NCI-H460 (cell line): ENCODE results near the gene NDUFS5. TPM values are rescaled to one million over a fixed set of nuclear protein-coding genes. Genes with fewer than 3 reads are reported as not detected.
"Not testable (repeated sequence)": the region's sequence is repeated elsewhere in the genome, so short reads cannot be mapped to it uniquely, and the experiment has no call there.

Experiments
- DNase-seq: peaks from one replicate; pipeline ENCODE4 v3.0.0-alpha.2; 2016; ENCODE audit warnings: low read depth; ENCODE audit errors: extremely low read depth
- total RNA-seq: library from RNA; depleted of rRNA; stranded (reverse); fragments of >200 nt; shearing (Covaris generic); gene quantifications from 2 replicates; pipeline ENCODE4 v1.2.3, GENCODE V29; 2014

Gene NDUFS5
- total RNA-seq, 1 experiment from 2014 or later = 349 TPM

DNA sequence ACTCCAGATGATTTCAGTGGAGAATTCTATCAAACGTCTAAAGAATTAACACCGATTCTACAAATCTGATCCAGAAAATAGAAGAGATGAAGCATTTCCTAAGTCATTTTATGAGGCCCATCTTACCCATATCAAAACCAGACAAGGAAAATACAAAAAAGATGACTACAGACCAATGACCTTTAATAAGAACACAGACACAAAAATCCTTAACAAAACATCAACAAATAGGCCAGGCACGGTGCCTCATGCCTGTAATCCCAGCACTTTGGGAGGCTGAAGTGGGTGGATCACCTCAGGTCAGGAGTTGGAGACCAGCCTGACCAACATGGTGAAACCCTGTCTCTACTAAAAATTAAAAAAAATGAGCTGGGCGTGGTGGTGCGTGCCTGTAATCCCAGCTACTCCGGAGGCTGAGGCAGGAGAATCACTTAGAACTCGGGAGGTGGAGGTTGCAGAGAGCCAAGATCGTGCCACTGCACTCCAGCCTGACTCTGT is 29.1 kb downstream of the NDUFS5 start:
- DNase-seq = not testable (repeated sequence)

DNA sequence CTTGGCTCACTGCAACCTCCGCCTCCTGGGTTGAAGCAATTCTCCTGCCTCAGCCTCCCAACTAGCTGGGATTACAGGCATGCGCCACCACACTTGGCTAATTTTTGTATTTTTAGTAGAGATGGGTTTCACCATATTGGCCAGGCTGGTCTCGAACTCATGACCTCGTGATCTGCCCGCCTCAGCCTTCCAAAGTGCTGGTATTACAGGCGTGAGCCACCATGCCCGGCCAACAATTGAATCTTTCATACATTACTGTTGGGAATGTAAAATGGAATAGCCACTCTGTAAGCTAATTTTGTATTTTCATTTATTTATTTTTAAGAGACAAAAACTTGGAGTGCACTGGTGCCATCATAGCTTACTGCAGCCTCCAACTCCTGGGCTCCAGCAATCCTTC is 35.4 kb downstream of the NDUFS5 start:
- not testable (repeated sequence) for DNase-seq

DNA sequence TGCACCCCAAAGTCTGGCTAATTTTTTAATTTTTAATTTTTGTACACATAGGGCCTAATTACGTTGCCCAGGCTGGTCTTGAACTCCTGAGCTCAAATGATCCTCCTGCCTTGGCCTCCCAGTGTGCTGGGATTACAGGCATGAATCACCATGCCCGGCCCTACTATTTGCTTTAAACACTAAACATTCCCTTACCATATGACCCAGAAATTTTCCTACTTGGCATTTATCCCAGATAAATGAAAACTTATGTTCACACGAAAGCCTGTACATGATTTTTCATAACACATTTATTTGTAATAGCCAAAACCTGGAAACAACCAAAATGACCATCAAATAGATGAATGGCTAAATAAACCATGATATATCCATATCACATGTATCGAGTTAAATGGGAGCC is 35.8 kb downstream of the NDUFS5 start:
- DNase-seq = no peak

DNA sequence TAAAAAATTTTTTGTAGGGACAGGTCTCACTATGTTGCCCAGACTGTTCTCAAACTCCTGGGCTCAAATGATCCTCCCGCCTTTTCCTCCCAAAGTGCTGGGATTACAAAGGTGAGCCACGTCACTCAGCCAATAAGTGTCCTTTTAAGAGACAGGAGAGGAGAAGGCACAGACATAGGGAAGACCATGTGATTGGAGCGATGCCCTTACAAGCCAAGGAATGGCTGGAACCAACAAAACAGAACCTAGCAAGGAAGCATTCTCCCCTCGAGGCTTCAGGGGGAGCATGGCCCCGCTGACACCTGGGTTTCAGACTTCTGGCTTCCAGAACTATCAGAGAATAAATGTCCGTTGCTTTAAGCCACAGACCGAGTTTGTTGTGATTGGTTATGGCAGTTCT is 37.0 kb downstream of the NDUFS5 start:
- no peak for DNase-seq

DNA sequence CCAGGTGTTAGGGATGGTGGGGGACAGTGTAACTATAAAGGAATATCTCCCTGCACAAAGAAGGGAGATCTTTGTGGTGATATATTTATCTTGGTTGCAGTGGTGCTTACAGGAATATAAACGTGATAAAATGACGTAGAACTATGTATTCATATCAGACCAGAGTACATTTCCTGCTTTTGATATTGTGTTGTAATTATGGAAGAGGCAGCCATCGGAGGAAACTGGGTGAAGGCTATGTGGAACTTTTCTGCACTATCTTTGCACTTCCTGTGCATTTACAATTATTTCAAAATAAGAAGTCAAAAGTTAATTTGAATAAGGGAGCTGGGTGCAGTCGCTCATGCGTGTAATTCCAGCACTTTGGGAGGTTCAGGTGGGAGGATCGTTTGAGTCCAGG is 37.6 kb downstream of the NDUFS5 start:
- no peak for DNase-seq

DNA sequence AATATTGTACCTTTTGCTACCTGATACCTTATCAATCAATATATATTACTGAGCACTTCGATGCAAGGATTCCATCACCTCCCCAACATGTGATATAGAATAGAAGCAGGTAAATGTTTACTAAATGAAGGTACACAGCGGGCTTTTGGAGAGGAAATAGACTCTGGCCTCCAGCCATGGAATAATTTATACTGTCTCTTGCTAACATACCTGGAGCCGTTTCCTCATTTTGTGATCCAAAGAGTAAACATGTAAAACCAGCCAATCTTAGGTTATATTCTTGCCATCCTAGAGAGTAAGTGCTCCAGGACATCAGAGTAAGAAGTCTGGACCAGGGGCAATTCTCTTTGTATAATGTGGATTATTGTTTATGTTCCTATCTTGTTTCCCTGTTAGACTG is 39.4 kb downstream of the NDUFS5 start:
- no peak for DNase-seq

DNA sequence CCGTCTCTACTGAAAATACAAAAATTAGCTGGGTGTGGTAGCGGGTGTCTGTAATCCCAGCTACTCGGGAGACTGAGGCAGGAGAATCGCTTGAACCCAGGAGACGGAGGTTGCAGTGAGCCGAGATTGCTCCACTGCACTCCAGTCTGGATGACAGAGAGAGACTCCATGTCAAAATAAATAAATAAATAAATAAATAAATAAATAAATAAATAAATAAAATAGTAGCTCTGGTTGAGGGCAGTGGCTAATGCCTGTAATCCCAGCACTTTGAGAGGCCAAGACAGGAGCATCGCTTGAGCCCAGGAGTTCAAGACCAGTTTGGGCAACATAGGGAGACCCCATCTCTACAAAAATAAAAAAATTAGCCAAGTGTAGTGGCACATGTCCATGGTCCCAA is 42.1 kb downstream of the NDUFS5 start:
- not testable (repeated sequence) for DNase-seq

DNA sequence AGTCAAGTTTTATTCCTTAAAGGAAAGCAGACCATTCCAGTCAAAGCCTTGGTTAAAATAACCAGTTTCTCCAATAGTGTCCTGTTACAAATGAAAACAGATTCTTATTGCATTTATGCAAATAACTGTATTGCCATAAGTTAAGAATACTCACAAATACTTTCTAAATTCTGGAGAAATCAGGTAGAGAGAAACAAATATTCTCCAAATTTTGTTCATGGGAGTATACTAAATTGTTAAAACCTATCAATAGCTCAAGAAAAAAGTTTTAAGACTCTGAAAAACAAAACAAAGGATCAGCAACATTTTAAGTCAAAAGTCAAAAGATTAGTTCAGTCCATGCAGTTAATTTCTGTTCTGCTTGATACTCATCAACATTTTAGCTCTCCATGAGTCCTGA is 45.4 kb downstream of the NDUFS5 start:
- DNase-seq = not testable (repeated sequence)

DNA sequence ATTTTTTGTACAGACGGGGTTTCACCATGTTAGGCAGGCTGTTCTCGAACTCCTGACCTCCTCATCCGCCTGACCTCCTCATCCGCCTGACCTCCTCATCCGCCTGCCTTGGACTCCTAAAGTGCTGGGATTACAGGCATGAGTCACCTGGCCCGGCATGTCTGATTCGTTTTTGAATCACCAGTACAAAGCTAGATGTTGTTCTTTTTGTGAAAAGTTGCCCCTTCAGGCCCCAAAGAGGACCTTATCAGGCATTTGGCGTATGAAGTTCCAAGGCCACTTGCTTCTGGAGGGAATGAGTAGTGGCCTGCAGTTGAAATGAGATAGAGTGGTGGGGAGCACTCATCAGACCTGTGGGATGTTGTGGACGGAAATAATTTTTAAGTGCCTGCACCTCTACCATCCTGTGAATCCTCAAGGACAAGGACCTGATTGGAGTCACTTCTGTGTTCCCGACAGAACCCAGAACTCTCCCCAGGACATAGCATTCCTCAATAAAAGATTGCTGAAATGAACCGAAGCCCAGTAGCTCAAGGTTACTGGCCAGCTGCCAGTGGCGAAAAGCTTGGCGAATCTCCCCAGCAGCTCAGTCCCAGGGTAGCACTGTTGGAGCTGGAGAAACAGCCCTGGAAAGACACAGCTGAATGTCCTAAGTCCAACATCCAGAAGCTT is 50.1 kb downstream of the NDUFS5 start:
- no peak for DNase-seq

DNA sequence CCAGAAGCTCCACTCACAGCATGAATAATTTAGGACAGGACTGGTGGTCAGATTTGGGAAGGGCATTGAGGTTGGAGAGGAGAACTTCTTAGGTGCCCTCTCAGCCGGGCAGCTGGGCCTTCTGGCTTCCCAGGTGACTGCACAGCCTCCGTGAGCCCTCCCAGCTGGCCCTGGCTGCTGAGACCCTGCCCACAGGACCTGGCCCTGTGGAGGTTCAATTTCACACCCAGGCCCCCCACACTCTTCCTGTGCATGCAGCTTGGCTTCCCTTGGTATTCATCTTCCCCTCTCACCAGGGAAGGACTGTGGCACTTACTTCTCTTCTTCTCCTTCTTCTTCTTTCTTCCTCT is 50.6 kb downstream of the NDUFS5 start:
- no peak for DNase-seq

DNA sequence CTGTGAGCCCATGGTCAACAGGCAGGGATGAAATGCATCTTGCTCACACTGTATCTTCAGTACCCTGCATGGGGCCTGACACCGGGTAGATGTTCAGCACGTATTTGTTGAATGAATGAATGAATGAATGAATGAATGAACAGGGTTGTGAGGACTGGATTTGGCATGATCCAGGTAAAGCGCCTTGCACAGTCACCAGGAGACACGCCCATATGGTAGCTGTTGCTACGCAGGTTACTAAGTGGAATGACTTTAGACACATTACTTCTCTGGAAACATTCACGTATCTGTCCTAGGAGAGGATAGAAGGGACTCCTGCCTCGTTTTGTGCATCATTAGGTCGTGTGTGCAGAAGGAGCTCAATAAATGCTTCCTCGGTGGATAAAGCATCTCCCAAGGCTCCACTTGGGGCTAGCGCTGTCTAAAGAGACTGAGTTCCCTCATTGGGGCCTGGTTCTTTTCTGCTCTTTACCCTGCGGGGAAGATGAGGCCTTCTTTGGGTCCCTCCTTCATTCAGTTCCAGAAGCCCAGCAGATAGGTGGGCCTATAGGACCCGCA is 54.2 kb downstream of the NDUFS5 start:
- no peak for DNase-seq

DNA sequence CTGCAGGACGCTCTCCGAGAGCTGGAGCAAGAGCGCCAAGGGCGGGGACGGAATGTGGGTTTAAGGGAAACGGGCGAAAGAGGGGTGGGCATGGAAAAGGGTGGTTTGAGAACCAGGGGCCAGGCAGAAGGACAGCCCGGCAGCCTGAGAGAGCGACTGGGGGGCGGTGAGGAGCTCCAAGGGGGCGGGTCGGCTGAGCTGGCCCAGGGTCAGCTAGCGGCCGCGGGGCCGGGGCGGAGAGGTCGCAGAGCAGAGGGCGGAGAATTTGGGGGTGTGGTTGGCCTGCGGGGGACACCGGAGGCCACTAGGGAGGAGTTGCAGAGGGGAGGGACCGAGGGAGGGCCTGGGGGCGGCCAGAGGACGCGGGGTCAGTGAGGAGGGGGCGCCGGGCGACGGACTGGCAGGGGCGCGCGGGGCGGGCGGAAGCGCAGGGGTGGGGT is 54.7 kb downstream of the NDUFS5 start:
- DNase-seq = no peak

DNA sequence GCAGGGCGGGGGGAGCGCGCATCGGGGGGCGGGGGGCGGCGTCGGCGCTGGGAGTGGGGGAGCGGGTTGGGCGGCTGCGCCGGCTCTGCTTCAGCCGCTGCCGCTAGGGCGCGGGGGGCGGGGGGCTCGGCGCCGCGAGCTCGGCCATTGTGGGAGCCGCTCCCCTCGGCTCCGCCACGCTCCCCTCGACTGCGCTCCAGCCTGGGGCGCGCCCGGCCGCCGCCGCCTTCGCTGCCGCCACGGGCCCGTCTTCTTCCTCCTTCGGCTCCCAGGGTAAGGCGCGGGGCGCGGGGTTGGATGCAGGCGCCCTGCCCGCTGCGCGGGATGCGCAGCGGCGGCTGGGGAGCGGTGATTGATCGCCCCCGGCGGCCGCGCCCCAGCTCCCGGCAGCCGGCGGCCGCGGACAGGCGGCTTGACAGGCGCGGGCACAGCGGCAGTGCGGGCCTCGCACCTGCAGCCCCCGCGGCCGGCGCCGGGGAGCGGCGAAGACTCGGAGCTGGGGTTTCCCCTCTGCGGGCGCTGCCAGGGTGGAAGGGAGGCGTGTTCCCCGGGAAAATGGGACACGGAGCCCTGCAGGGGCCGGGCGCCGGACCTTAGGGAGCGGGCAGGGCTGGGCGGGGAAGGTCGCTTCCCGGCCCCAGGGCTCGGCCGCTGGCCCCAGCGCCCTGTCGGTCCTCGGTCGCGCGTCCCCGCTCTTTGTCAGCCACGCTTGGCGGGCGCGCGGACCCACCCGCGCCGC is 55.3 kb downstream of the NDUFS5 start:
- DNase-seq = no peak

DNA sequence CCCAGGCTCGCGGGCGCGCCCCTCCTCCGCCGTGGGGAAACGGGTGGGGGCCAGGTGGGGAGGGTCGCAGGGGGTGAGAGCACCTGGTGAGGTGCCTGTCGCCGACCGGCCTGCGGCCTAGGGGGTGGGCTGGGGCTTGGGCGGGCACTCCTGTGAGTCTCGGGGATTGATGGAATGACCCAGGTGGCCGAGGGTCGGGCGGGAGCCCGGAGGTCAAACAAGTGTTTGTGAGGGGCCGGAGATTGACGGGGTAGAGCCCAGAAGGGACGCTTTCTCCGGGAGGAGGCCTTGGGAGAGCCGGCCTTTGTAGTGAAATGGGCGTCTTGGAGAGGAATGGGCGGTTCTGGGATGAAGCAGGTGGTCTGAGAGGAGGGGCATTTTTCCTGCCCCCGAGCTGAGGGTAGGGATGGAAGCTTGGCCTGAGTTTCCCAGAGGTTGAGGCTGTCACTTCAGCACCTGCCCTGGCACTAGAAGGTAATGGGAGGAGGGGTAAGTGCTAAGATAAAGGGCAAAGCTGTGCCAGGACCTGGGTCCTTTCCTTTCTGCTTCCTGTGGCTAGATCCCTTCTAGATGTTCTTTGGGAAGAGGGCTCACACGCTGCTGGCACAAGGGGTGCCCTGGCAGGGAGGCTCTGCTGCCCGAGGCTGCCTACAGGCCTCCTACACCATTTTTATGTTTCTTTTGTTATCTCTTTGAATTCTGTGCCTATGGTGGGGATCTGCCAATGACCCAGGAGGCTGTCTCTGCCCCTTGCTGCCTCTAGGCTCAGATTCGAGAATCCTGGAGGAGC is 56.1 kb downstream of the NDUFS5 start:
- no peak for DNase-seq

DNA sequence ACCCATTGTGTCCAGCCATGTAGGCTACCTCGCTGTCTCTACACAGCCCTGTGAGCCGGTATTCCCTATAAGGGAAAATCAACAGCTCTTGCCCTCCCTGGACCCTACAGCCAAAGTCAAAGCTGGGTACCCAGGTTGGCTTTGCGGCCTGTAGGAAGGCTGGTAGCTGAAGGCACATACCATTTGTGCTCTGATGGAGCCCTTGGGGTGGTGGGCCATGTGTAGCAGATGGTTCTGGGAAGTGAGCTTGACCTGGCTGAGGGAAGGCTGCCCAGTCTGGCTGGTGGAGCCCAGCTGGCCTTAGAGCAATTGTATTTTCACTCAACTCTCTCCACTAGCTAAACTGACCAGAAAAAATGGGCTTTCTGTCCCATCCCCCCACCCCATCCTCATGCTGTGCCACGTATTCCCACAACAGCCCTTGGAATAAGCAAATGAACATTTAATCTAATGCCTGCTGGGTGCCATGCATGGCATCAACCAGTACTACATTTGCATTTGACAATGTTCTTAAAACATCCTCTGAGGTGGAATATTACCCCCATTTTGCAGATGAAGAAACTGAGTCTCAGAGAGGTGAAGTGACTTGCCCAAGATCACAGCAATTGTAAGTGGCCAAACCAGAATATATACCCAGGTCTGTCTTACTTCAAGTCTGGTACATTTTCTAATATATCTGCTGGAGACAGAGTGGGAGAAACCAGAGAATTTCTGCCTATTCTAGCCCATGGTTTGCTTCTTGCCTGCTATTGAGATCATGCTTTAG is 56.8 kb downstream of the NDUFS5 start:
- DNase-seq = no peak

DNA sequence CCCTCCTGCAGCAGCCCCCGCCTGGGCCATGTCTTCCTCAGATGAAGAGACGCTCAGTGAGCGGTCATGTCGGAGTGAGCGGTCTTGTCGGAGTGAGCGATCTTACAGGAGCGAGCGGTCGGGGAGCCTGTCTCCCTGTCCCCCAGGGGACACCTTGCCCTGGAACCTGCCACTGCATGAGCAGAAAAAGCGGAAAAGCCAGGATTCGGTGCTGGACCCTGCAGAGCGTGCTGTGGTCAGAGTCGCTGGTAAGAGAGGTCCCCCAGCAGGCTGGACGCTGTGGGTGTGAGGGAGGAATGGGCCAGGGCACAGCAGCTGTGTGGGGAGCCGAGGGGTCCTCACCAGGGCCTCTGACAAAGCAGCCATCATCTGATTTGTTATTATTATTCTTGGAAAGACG is 58.0 kb downstream of the NDUFS5 start:
- no peak for DNase-seq
